ENCODE measurements around the gene ANP32B.
A peak's percentile ranks its signal among the peaks of the same experiment; 100 is the strongest.

Gene ANP32B

GRCh38 chr9:97984188-97985057 is 1.3 kb downstream of the ANP32B start:
- DNase-seq (ENCODE audit: low spot score) = peak; percentile 87

GRCh38 chr9:97985058-97985861 is 2.1 kb downstream of the ANP32B start:
- Histone ChIP-seq H3K4me3 (peak overlapping the region; percentile 89), H3K27ac (peak overlapping the region; percentile 97 to 99)
- no peak for DNase-seq (ENCODE audit: low spot score)
- TF ChIP-seq CTCF (IDR thresholded peaks at IDR 0.05) = no peak

More at GRCh38 chr9:97984188-97985057, 1.3 kb downstream of the ANP32B start:
- peak overlapping the region; percentile 97 to 99 for H3K27ac ChIP-seq
- no peak for TF ChIP-seq CTCF (IDR thresholded peaks at IDR 0.05)
- peak overlapping the region; percentile 89 for H3K4me3 ChIP-seq

- H3K4me3 ChIP-seq = no peak overlapping the region
- no peak overlapping the region for H3K27ac ChIP-seq
- TF ChIP-seq CTCF (IDR thresholded peaks at IDR 0.05) = no peak
- DNase-seq (ENCODE audit: low spot score) = no peak
Observed at GRCh38 chr9:97987487-97987886, 4.3 kb downstream of the ANP32B start.

- Histone ChIP-seq H3K27ac (no peak overlapping the region), H3K4me3 (no peak overlapping the region)
- TF ChIP-seq CTCF (IDR thresholded peaks at IDR 0.05) = no peak
- no peak for DNase-seq (ENCODE audit: low spot score)
Observed at GRCh38 chr9:97990259-97990658, 7.1 kb downstream of the ANP32B start.

- no peak for TF ChIP-seq CTCF (IDR thresholded peaks at IDR 0.05)
- Histone ChIP-seq H3K4me3 (no peak overlapping the region), H3K27ac (no peak overlapping the region)
Observed at GRCh38 chr9:97991818-97992217, 8.7 kb downstream of the ANP32B start.

GRCh38 chr9:97992219-97992618 is 9.1 kb downstream of the ANP32B start:
- H3K4me3 ChIP-seq = no peak overlapping the region
- H3K27ac ChIP-seq = no peak overlapping the region
- DNase-seq (ENCODE audit: low spot score) = no peak
- no peak for TF ChIP-seq CTCF (IDR thresholded peaks at IDR 0.05)

More at GRCh38 chr9:97991818-97992217, 8.7 kb downstream of the ANP32B start:
- no peak for DNase-seq (ENCODE audit: low spot score)
